Measurements from ENCODE around the gene MRPL53. TPM values are rescaled to one million over a fixed set of nuclear protein-coding genes. Genes with fewer than 3 reads are reported as not detected.

MRPL53 gene
- total and polyA plus RNA-seq, 2 of the 4 experiments (the other 2 are of a cell fraction): 5.2 to 39.0 TPM

GRCh38 chr2:74474481-74474880 is 2.0 kb upstream of the MRPL53 start:
- H4K5ac ChIP-seq (ENCODE audit: low read depth, low read length): no peak overlapping the region
- no peak overlapping the region for H3K18ac ChIP-seq (ENCODE audit: low read depth, low read length)
- dilution Hi-C loops (cut with HindIII; ENCODE audit: low sequenced_read_pairs, unreplicated experiment) (no loop called here), intact Hi-C loops (cut with micrococcal nuclease) (no loop called here), in situ Hi-C loops (cut with MboI; ENCODE audit: low sequenced_read_pairs) (no loop called here)
- no peaks in the 10 kb centered on the region for H3K9me3 ChIP-seq (ENCODE audit: control insufficient read depth, insufficient read depth, low read length)
- no peak overlapping the region for H2BK5ac ChIP-seq (ENCODE audit: low read depth, low read length, poor library complexity, severe bottlenecking)
- peaks cover 24% of the 10 kb centered on the region for H3K36me3 ChIP-seq (ENCODE audit: control insufficient read depth, insufficient read depth, low read length)
- BruUV-seq (replicated peaks): no TSS peak
- H3K79me1 ChIP-seq (ENCODE audit: low read depth in 1 of 2, low read length in 2 of 2): peaks cover 3 to 45% of the 10 kb centered on the region in 2 experiments; a peak in 3 of 4 replicates
- ATAC-seq (ENCODE audit: low read depth) (no peak), DNase-seq (no peak)
- H4K8ac ChIP-seq (ENCODE audit: low read depth in 2 of 2, low read length in 2 of 2): no peak overlapping the region
- H3K14ac ChIP-seq (replicated peaks; ENCODE audit: low read depth, low read length): no peak overlapping the region
- H3K4me3 ChIP-seq (ENCODE audit: insufficient read depth, low read depth, low read length): no peak overlapping the region
- CTCF ChIA-PET: interaction anchor here (0.6 kb wide), 1 partner anchor 55 kb away, joined by 4 read pairs; the partner anchor contains the start of gene AUP1
- POLR2A ChIA-PET (ENCODE audit: unreplicated experiment): no interaction called here
- TF ChIP-seq ELK1 (IDR thresholded peaks at IDR 0.05; ENCODE audit: borderline replicate concordance, low read depth, low read length): no peak
- TF ChIP-seq MAFK (IDR thresholded peaks at IDR 0.05; ENCODE audit: low read depth, low read length): no peak
- TF ChIP-seq CHD1 (IDR thresholded peaks at IDR 0.05; ENCODE audit: low read depth, low read length): no peak
- H3K27ac ChIP-seq (ENCODE audit: insufficient read depth, low read length): no peak overlapping the region
- H3K23ac ChIP-seq (ENCODE audit: low read depth, low read length): no peak overlapping the region
- H2BK15ac ChIP-seq (ENCODE audit: low read depth, low read length): no peak overlapping the region
- WGBS, 2 experiments (ENCODE audit: extremely low coverage in 2 of 2, insufficient read length in 1 of 2): 94% methylated on average over 5 of the region's 6 CpGs; no CpG with 5 or more reads in 1 of the 2 experiments
- no peak overlapping the region for H2BK120ac ChIP-seq (ENCODE audit: low read depth, low read length)
- H3K56ac ChIP-seq (ENCODE audit: extremely low read depth, insufficient read depth, low read length): no peak overlapping the region
- H3K4ac ChIP-seq (ENCODE audit: low read depth, low read length): no peak overlapping the region
- H2AK9ac ChIP-seq (replicated peaks; ENCODE audit: low read depth, low read length, poor library complexity): no peak overlapping the region
- H3K4me2 ChIP-seq (ENCODE audit: low read depth, low read length): no peak overlapping the region
- H2BK20ac ChIP-seq (ENCODE audit: low read depth, low read length): no peak overlapping the region
- no peak overlapping the region for H4K91ac ChIP-seq (ENCODE audit: insufficient read depth, low read depth, low read length)
- no peak overlapping the region for H2AFZ ChIP-seq (replicated peaks; ENCODE audit: low read length, poor library complexity)
- no peaks in the 10 kb centered on the region for H3K27me3 ChIP-seq (ENCODE audit: control insufficient read depth, insufficient read depth, low read length)
- peaks cover 4% of the 10 kb centered on the region; the same call in 1 of the 2 replicates for H3K4me1 ChIP-seq (ENCODE audit: control insufficient read depth, insufficient read depth, low read length)
- H4K20me1 ChIP-seq (ENCODE audit: insufficient read depth, low read length): no peaks in the 10 kb centered on the region
- peaks cover 4% of the 10 kb centered on the region; the same call in 1 of the 2 replicates for H3K9me1 ChIP-seq (ENCODE audit: insufficient read depth, low read length)
- H2AK5ac ChIP-seq (ENCODE audit: low read depth, low read length): no peak overlapping the region
- no peak overlapping the region for H3K9ac ChIP-seq (ENCODE audit: low read depth, low read length)
